Measurements from ENCODE around the gene DPF1.

DPF1 gene

DNA sequence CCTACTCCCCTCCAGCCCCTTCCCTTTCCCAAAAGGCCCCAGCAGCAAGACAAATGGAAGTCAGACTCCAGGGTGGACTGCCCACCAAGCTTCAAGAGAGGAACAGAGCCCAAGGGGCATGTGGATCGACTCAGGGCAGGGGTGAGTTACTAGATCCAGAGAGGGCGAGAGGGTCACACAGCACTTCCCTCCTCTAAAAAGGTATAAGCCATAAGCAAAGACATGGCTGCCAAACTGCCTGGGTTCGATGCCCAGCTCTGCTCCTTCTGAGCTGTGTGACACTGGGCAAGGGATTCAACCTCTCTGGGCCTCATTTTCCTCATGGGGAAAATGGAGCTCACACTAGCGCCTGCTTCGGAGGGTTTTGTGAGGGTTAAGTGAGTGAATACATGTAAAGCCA, 28.4 kb upstream of the DPF1 start:
- no peak overlapping the region for H3K9ac ChIP-seq (ENCODE audit: low read length)

DNA sequence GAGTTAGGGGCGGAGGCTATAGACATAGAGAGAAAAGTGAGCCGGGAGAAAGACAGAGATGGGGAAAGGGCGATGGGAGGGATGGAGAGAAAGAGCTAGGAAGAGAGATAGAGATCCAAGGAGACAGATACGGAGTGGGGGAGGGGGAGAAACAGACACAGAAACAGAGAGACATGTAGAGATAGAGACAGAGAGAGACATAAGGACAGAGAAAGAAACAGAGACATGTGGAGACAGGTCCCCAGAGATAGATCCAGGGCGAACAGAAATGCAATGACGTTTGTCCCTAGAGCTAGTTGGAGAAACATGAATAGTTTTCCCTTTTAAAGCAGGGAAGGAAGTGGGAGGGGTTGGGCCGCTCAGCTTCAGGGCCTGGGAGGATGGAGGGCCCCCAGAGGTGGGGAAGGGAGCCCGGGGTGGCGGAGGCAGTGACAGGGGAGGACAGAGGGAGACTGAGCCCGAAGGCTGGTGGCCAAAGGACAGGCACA, 27.6 kb upstream of the DPF1 start:
- no peak for DNase-seq
- Histone ChIP-seq H2AFZ (ENCODE audit: low read length) (no peak overlapping the region), H3K4me1 (ENCODE audit: low read length) (no peaks in the 10 kb centered on the region), H3K4me3 (ENCODE audit: low read length) (no peak overlapping the region), H4K20me1 (ENCODE audit: insufficient read depth, low read length) (no peaks in the 10 kb centered on the region), H3K36me3 (replicated peaks; ENCODE audit: insufficient read depth, low read length) (no peaks in the 10 kb centered on the region), H3K9me3 (replicated peaks; ENCODE audit: insufficient read depth, low read length) (no peaks in the 10 kb centered on the region), H3K9me2 (replicated peaks; ENCODE audit: insufficient read depth, low read length) (no peaks in the 10 kb centered on the region), H3K4me2 (ENCODE audit: low read depth, low read length) (no peak overlapping the region), H3K9ac (ENCODE audit: low read length) (no peak overlapping the region), H3K27ac (ENCODE audit: low read length) (no peak overlapping the region), H3K79me2 (ENCODE audit: low read length) (no peaks in the 10 kb centered on the region), H3F3A (ENCODE audit: insufficient read depth, low read length) (no peaks in the 10 kb centered on the region), H3K27me3 (replicated peaks; ENCODE audit: insufficient read depth, low read length) (peaks cover 38% of the 10 kb centered on the region)
- TF ChIP-seq EZH2phosphoT487 (IDR thresholded peaks at IDR 0.05; ENCODE audit: low read length) = no peak
- TF ChIP-seq, protein P1, sequence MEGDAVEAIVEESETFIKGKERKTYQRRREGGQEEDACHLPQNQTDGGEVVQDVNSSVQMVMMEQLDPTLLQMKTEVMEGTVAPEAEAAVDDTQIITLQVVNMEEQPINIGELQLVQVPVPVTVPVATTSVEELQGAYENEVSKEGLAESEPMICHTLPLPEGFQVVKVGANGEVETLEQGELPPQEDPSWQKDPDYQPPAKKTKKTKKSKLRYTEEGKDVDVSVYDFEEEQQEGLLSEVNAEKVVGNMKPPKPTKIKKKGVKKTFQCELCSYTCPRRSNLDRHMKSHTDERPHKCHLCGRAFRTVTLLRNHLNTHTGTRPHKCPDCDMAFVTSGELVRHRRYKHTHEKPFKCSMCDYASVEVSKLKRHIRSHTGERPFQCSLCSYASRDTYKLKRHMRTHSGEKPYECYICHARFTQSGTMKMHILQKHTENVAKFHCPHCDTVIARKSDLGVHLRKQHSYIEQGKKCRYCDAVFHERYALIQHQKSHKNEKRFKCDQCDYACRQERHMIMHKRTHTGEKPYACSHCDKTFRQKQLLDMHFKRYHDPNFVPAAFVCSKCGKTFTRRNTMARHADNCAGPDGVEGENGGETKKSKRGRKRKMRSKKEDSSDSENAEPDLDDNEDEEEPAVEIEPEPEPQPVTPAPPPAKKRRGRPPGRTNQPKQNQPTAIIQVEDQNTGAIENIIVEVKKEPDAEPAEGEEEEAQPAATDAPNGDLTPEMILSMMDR (IDR thresholded peaks at IDR 0.05; ENCODE audit: low read length) = no peak
- no peak for TF ChIP-seq EZH2 (optimal IDR thresholded peaks at IDR 0.05; ENCODE audit: low read depth, low read length)

More for the DNA sequence above, 28.4 kb upstream of the DPF1 start:
- no peaks in the 10 kb centered on the region for H3K36me3 ChIP-seq (replicated peaks; ENCODE audit: insufficient read depth, low read length)
- H3K79me2 ChIP-seq (ENCODE audit: low read length) = no peaks in the 10 kb centered on the region
- H3K9me2 ChIP-seq (replicated peaks; ENCODE audit: insufficient read depth, low read length) = no peaks in the 10 kb centered on the region
- TF ChIP-seq, protein P1 (IDR thresholded peaks at IDR 0.05; ENCODE audit: low read length) = no peak
- TF ChIP-seq EZH2 (optimal IDR thresholded peaks at IDR 0.05; ENCODE audit: low read depth, low read length) (no peak), EZH2phosphoT487 (IDR thresholded peaks at IDR 0.05; ENCODE audit: low read length) (no peak)
- no peaks in the 10 kb centered on the region for H3F3A ChIP-seq (ENCODE audit: insufficient read depth, low read length)
- no peaks in the 10 kb centered on the region for H4K20me1 ChIP-seq (ENCODE audit: insufficient read depth, low read length)
- H3K27ac ChIP-seq (ENCODE audit: low read length) = no peak overlapping the region
- H3K9me3 ChIP-seq (replicated peaks; ENCODE audit: insufficient read depth, low read length) = no peaks in the 10 kb centered on the region
- no peak overlapping the region for H3K4me2 ChIP-seq (ENCODE audit: low read depth, low read length)
- H3K4me1 ChIP-seq (ENCODE audit: low read length) = no peaks in the 10 kb centered on the region
- DNase-seq = no peak
- no peak overlapping the region for H3K4me3 ChIP-seq (ENCODE audit: low read length)
- H3K27me3 ChIP-seq (replicated peaks; ENCODE audit: insufficient read depth, low read length) = peaks cover 38% of the 10 kb centered on the region
- no peak overlapping the region for H2AFZ ChIP-seq (ENCODE audit: low read length)

DNA sequence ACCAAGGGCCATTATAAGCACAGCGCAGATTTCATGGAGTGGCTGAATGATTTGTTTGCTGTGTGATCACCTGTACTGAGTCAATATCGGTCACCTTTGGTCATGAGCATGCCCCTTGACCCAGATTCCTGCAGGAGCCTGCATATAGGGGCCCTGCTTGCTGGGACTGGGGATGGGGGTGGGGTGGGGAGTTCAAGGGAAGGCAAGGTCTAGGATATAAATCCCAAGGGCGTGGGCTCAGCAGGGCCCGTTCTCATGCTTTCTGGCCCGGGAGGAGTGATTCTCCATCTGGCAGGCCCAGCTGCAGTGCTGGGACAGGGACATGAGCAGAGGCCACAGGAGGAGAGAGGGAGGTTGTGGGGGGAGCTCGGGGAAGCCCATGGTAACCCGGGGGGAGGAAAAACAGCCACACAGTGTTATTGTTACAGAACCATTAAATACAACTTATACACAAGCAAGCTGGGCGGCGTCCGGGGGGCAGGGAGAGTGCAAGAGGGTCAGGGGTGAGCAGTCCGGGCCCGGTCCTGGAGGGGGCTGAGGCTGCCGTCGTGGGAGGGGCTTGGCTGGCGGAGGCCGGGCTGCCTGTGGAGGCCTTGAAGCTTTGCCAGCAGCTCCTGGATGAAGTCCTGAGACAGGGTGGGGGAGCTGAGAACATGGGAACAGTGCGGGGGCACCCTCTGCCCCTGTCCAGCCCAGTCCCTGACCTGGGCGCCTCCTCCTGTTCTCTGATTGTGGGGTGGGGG, 27.0 kb upstream of the DPF1 start:
- H3K9me3 ChIP-seq (replicated peaks; ENCODE audit: insufficient read depth, low read length) = no peaks in the 10 kb centered on the region
- no peaks in the 10 kb centered on the region for H3K79me2 ChIP-seq (ENCODE audit: low read length)
- H3K4me1 ChIP-seq (ENCODE audit: low read length) = no peaks in the 10 kb centered on the region
- no peak overlapping the region for H3K27ac ChIP-seq (ENCODE audit: low read length)
- H3F3A ChIP-seq (ENCODE audit: insufficient read depth, low read length) = no peaks in the 10 kb centered on the region
- no peak overlapping the region for H3K4me2 ChIP-seq (ENCODE audit: low read depth, low read length)
- TF ChIP-seq, protein P1 (IDR thresholded peaks at IDR 0.05; ENCODE audit: low read length) = no peak
- no peak for TF ChIP-seq EZH2phosphoT487 (IDR thresholded peaks at IDR 0.05; ENCODE audit: low read length)
- TF ChIP-seq EZH2 (optimal IDR thresholded peaks at IDR 0.05; ENCODE audit: low read depth, low read length) = no peak
- H3K36me3 ChIP-seq (replicated peaks; ENCODE audit: insufficient read depth, low read length) = no peaks in the 10 kb centered on the region
- H2AFZ ChIP-seq (ENCODE audit: low read length) = no peak overlapping the region
- H3K27me3 ChIP-seq (replicated peaks; ENCODE audit: insufficient read depth, low read length) = peaks cover 38% of the 10 kb centered on the region
- no peaks in the 10 kb centered on the region for H3K9me2 ChIP-seq (replicated peaks; ENCODE audit: insufficient read depth, low read length)
- no peak overlapping the region for H3K9ac ChIP-seq (ENCODE audit: low read length)
- DNase-seq = no peak
- H3K4me3 ChIP-seq (ENCODE audit: low read length) = no peak overlapping the region
- H4K20me1 ChIP-seq (ENCODE audit: insufficient read depth, low read length) = no peaks in the 10 kb centered on the region
